Measurements from ENCODE around the gene LLGL2. TPM values are rescaled to one million over a fixed set of nuclear protein-coding genes. Genes with fewer than 3 reads are reported as not detected.

The LLGL2 gene
- total RNA-seq, 2 donors from 2014 or later: 43.0 to 65.3 TPM

- H3K9me3 ChIP-seq: no peaks in the 10 kb centered on the region
- H3K27me3 ChIP-seq (replicated peaks; ENCODE audit: insufficient read depth): no peaks in the 10 kb centered on the region
- H3K4me1 ChIP-seq (replicated peaks): peaks cover 4% of the 10 kb centered on the region
- no peak for DNase-seq (ENCODE audit: low spot score)
- peak overlapping the region; percentile 85 to 91 for H3K27ac ChIP-seq
- intact Hi-C loops (cut with DNase I): no loop called here
- H3K36me3 ChIP-seq: no peaks in the 10 kb centered on the region
- WGBS: 27% methylated on average over 20 of the region's 24 CpGs
- peak overlapping the region; percentile 59 to 74 for H3K4me3 ChIP-seq
- TF ChIP-seq POLR2AphosphoS5 (IDR thresholded peaks at IDR 0.05): no peak
- TF ChIP-seq, protein P1, sequence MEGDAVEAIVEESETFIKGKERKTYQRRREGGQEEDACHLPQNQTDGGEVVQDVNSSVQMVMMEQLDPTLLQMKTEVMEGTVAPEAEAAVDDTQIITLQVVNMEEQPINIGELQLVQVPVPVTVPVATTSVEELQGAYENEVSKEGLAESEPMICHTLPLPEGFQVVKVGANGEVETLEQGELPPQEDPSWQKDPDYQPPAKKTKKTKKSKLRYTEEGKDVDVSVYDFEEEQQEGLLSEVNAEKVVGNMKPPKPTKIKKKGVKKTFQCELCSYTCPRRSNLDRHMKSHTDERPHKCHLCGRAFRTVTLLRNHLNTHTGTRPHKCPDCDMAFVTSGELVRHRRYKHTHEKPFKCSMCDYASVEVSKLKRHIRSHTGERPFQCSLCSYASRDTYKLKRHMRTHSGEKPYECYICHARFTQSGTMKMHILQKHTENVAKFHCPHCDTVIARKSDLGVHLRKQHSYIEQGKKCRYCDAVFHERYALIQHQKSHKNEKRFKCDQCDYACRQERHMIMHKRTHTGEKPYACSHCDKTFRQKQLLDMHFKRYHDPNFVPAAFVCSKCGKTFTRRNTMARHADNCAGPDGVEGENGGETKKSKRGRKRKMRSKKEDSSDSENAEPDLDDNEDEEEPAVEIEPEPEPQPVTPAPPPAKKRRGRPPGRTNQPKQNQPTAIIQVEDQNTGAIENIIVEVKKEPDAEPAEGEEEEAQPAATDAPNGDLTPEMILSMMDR (IDR thresholded peaks at IDR 0.05): no peak
- no peak for TF ChIP-seq POLR2A (IDR thresholded peaks at IDR 0.05)
Measured at GRCh38 chr17:75524269-75524969, 1.1 kb upstream of the LLGL2 start.

GRCh38 chr17:75525806-75526554 lies 483 bp downstream of the LLGL2 start:
- no peaks in the 10 kb centered on the region for H3K9me3 ChIP-seq
- H3K4me3 ChIP-seq: peak overlapping the region; percentile 59 to 74
- under 1% methylated on average over 31 of the region's 60 CpGs for WGBS
- DNase-seq (ENCODE audit: low spot score): no peak
- peak overlapping the region; percentile 70 to 91 for H3K27ac ChIP-seq
- intact Hi-C loops (cut with DNase I): no loop called here
- no peaks in the 10 kb centered on the region for H3K36me3 ChIP-seq
- no peaks in the 10 kb centered on the region for H3K27me3 ChIP-seq (replicated peaks; ENCODE audit: insufficient read depth)
- peaks cover 4% of the 10 kb centered on the region for H3K4me1 ChIP-seq (replicated peaks)
- TF ChIP-seq, protein P1 (IDR thresholded peaks at IDR 0.05): no peak

- Histone ChIP-seq H3K36me3 (no peaks in the 10 kb centered on the region), H3K27ac (peak overlapping the region; percentile 70 to 91), H3K4me1 (replicated peaks) (peaks cover 4% of the 10 kb centered on the region), H3K27me3 (replicated peaks; ENCODE audit: insufficient read depth) (no peaks in the 10 kb centered on the region), H3K9me3 (no peaks in the 10 kb centered on the region), H3K4me3 (peak overlapping the region; percentile 59 to 74)
- WGBS: 40% methylated on average over 13 of the region's 13 CpGs
- intact Hi-C loops (cut with DNase I): no loop called here
- TF ChIP-seq POLR2A (IDR thresholded peaks at IDR 0.05) (no peak), POLR2AphosphoS5 (IDR thresholded peaks at IDR 0.05) (no peak)
- TF ChIP-seq, protein P1 (IDR thresholded peaks at IDR 0.05): no peak
- DNase-seq (ENCODE audit: low spot score): no peak
Measured at GRCh38 chr17:75526555-75527270, 1.2 kb downstream of the LLGL2 start.

GRCh38 chr17:75530837-75531720 lies 5.6 kb downstream of the LLGL2 start:
- H3K9me3 ChIP-seq: no peaks in the 10 kb centered on the region
- no peaks in the 10 kb centered on the region for H3K36me3 ChIP-seq
- intact Hi-C loops (cut with DNase I): no loop called here
- H3K4me1 ChIP-seq (replicated peaks): peaks cover 4% of the 10 kb centered on the region
- H3K27ac ChIP-seq: no peak overlapping the region
- 79% methylated on average over 18 of the region's 19 CpGs for WGBS
- H3K27me3 ChIP-seq (replicated peaks; ENCODE audit: insufficient read depth): no peaks in the 10 kb centered on the region
- TF ChIP-seq, protein P1 (IDR thresholded peaks at IDR 0.05): no peak
- TF ChIP-seq POLR2AphosphoS5 (IDR thresholded peaks at IDR 0.05): no peak
- TF ChIP-seq POLR2A (IDR thresholded peaks at IDR 0.05): no peak
- no peak overlapping the region for H3K4me3 ChIP-seq
- DNase-seq (ENCODE audit: low spot score): no peak
